HL-60/S4 treated with retinoic acid at 250 ng/mL for 4 days and 3 days (cell line): ENCODE measurements around the gene ARHGAP45.

Experiments
- in situ Hi-C: fragments of 300-500 bp; cut with MboI; formaldehyde crosslinking; loops from 2 replicates; pipeline ENCODE4 v1.7.0; 2022; ENCODE audit warnings: low sequenced_read_pairs

ARHGAP45 gene

GRCh38 chr19:1069009-1069779 lies 2.2 kb downstream of the ARHGAP45 start:
- in situ Hi-C loops, result no loop called here

GRCh38 chr19:1070576-1070930 lies 3.6 kb downstream of the ARHGAP45 start:
- in situ Hi-C loops, result no loop called here

DNA sequence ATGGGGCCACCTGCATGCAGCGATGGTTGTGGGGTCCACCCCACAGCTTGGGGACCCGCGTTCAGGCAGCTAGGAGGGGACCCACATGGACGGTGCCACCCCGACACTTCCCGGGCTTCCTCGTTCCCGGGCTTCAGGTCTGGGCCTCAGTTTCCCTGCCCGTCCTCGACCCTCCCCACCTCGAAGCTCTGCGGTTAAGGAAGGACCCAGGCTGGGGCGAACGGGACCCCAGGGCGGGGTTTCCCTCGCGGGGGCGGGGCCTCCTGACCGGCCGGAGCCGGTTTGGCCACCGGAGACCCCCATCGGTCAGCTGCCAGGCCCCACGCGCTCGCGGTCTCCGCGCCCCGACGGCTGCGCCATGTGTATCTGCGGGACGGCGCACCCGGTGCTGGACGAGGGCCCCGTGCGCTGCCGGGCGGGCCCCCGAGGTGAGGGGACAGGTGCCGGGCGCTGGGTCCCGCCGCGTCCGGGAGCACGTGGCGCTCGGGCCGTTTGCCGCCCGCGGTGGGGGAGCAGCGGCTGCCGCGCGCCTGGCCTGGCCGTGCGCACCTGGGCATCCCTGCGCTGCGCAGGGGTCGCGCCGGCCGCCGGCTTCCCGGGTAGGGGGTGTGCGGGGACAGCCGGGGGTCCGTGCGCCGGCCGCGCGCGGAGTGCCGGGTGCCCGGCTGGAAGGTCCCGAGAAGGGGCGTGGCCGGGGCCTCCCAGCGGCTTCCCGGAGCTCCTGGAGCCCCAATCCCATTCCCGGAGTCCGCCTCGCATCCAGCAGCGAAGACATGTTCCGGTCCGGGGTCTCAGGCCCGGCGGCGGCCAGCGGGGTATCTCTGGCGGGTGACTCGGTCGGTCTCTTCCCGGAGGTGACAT lies 4.2 kb downstream of the ARHGAP45 start:
- in situ Hi-C loops, result no loop called here

DNA sequence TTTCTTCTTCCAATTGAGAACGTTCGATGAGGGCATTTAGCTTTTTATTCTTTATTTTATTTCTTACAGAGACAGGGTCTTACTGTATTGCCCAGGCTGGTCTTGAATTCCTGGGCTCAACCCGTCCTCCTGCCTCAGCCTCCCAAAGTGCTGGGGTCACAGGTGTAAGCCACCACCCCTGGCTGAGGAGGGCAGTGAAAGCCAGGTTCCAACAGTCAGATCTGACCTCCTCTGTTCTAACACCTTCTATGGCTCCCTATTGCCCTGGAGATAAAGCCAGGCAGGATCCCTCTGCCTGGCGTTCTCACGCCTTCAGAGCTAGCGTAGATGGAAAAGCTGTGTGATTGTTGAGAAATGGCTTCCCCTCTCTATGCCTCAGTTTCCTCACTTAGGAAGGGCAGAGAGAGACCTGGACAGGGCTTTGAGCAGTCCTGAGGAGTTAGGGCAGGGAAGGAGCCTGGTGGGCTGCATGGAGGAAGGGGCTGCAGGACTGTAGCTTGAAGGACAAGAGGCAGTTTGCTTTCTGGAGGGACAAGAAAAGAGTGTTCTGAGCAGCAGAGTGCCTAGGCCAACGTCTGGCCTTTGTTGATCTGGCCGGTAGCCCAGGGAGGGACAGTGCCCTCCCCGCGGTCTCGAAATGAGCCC lies 5.5 kb downstream of the ARHGAP45 start:
- in situ Hi-C loops, result no loop called here

DNA sequence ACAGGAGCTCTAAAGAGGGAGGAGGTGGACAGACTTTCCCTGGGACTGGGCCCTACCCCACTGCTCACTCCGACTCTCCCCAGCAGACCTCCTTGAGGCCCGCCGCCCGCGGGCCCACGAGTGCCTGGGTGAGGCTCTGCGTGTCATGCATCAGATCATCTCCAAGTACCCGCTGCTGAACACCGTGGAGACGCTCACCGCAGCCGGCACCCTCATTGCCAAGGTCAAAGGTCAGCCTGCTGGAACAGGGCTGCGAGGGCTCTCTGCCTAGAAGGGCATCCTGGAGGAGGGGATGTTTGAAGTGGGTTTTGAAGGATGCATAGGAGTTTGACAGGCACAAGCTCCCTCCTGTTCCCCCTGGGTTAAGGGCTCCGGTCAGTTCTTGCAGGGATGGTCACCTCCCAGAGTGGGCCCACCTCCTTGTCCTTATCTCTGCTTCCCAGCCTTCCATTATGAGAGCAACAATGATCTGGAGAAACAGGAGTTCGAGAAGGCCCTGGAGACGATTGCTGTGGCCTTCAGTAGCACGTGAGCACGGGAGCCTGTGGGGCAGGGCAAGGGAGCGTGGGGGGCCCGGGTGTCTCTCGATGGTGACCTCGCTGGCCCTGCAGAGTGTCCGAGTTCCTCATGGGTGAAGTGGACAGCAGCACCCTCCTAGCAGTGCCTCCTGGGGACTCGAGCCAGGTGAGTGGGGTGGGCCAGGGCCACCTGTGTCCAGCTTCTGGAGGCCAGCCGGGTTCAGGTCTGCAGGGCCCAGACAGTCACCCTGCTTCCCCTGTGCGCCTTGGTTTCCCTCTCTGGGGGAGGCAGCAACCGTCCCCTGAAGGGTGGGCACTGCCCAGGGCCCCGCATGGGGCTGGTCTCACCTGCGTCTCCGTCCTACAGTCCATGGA lies 6.3 kb downstream of the ARHGAP45 start:
- in situ Hi-C loops, result no loop called here

GRCh38 chr19:1073956-1074517 lies 7.1 kb downstream of the ARHGAP45 start:
- in situ Hi-C loops, result no loop called here

- in situ Hi-C loops, result no loop called here
Measured at GRCh38 chr19:1074544-1075283, 7.7 kb downstream of the ARHGAP45 start.

- in situ Hi-C loops, result no loop called here
Measured at GRCh38 chr19:1076046-1076386, 9.0 kb downstream of the ARHGAP45 start.

GRCh38 chr19:1076951-1077350 lies 10.0 kb downstream of the ARHGAP45 start:
- in situ Hi-C loops, result no loop called here

DNA sequence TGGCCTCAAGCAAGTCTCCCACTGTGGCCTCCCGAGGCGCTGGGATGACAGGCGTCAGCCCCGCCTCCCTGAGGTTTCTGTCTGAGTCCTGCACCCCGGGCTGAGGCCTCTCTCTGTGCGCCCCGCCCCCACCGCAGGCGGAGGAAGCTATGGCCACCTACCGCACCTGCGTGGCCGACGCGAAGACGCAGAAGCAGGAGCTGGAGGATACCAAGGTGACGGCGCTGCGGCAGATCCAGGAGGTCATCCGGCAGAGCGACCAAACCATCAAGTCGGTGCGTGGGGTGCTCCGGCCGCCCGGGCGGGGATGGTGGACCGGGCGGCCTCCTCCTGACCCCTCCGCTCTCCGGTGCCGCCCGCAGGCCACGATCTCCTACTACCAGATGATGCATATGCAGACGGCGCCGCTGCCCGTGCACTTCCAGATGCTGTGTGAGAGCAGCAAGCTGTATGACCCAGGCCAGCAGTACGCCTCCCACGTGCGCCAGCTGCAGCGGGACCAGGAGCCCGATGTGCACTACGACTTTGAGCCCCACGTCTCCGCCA lies 12.7 kb downstream of the ARHGAP45 start:
- in situ Hi-C loops, result no loop called here

DNA sequence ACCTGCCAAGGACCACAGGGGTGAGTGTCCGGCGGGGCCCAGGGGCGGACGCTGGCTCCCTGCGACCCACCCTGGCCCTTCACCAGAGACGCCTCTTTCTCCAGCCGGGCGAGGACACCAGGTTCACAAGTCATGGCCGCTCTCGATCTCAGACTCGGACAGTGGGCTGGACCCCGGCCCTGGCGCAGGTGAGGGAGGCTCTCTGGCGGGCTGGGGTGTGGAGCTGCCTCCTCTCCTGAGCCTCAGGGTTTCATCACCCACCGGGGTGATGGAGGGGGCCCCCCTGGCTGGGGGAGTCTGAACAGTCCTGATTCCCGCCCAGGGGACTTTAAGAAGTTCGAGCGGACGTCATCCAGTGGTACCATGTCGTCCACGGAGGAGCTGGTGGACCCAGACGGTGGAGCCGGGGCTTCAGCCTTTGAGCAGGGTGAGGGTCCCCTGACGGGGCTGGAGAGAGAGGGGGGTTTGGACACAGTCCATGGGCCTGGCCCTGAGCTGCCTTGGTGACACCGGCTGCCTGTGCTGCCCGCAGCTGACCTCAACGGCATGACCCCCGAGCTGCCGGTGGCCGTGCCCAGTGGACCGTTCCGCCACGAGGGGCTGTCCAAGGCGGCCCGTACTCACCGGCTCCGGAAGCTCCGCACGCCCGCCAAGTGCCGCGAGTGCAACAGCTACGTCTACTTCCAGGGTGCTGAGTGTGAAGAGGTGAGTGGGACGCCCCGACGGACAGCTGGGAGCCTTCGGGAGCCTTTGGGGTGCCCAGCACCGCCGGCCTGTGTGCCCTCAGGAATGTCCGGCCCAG lies 13.6 kb downstream of the ARHGAP45 start:
- in situ Hi-C loops, result no loop called here

- in situ Hi-C loops, result no loop called here
Measured at GRCh38 chr19:1081301-1082164, 14.6 kb downstream of the ARHGAP45 start.

DNA sequence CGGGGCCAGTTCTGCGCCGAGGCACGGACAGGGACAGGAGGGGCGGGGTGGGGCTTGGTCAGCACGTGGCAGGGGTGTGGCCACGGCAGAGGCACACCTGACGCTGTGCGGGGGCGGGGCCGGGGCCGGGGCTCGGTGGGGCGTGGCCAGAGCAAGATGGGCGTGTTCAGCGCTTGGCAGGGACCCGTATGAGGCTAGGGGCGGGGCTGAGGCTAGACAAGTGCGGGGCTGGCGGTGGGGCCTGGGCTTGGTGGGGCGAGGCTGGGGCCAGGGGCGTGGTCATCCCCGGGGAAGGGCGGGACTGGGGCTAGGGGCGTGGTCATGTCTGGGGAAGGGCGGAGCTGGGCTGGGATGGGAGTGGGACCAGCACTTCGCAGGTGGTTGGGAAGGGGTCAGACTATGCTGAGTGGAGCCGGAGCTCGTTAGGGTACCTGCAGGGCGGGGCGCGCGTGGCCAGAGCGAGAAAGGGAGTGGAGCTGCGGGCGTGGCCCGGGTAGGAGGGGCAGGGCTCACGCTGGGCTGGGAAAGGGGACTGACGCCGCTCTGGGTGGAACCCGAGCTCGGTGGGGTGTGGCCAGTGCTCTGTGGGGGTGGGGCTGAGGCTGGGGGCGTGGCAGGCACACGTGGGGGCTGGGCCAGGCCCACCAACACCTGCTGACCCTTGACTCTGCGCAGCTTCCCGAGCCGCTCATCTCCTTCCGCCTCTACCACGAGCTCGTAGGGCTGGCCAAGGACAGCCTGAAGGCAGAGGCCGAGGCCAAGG lies 15.4 kb downstream of the ARHGAP45 start:
- in situ Hi-C loops, result no loop called here

DNA sequence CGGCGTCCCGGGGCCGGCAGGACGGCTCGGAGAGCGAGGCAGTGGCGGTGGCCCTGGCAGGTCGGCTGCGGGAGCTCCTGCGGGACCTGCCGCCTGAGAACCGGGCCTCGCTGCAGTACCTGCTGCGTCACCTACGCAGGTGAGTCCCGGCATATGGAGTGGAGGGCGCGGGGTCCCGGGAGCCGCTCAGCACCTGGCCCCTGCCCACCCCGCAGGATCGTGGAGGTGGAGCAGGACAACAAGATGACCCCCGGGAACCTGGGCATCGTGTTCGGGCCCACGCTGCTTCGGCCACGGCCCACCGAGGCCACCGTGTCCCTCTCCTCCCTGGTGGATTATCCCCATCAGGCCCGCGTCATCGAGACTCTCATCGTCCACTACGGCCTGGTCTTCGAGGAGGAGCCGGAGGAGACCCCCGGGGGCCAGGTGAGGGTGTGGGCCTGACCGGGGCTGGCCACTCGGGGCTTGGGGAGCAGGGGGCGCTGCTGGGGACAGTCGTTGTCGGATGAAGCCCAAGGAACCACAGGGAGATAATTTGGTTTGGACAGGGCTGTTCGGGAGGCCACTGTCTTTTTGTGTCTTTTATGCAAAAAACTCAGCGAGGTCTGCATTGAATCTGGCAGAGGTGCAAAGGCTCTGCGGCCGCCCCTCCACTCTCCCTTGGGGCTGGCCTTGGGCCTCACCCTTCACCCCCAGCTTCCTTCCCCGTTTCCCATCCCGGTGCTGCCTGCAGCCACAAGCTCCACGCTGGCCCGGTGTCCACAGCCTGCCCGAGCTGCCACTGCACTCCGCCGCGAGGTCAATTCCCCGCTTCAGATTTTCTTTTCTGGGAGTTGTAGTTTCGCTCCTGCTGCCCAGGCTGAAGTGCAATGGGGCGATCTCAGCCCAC lies 16.2 kb downstream of the ARHGAP45 start:
- in situ Hi-C loops, result no loop called here

GRCh38 chr19:1084024-1084868 lies 17.3 kb downstream of the ARHGAP45 start:
- in situ Hi-C loops, result no loop called here
